Stomach (tissue), 9 donors: ENCODE data around the gene WIZ. TPM values are rescaled to one million over a fixed set of nuclear protein-coding genes. Genes with fewer than 3 reads are reported as not detected.
"Not testable (repeated sequence)": the region's sequence is repeated elsewhere in the genome, so short reads cannot be mapped to it uniquely, and the experiment has no call there.

Source experiments
- DNase-seq, 2 donors: peaks; one replicate each; pipeline versions ENCODE4 v3.0.0 to v3.0.0-alpha.2; 2013 to 2019
- H3K27ac ChIP-seq, 5 donors: fragments of 200-600 bp in 4 of 5; sonication (generic) in 4 of 5; one replicate each; pipeline ENCODE4 v1.5.1; 2013 to 2019; ENCODE audit warnings: mild to moderate bottlenecking in 1 of 5, moderate library complexity in 1 of 5
- H3K27me3 ChIP-seq, 3 donors: fragments of 200-600 bp; sonication (generic); one replicate each; pipeline ENCODE4 v1.5.1; 2017 to 2019; ENCODE audit warnings: mixed run types in 1 of 3
- H3K36me3 ChIP-seq, 4 donors: fragments of 200-600 bp; sonication (generic); 1 replicate in 3 of 4; 2 replicates in 1 of 4; pipeline ENCODE4 v1.5.1; 2016 to 2019
- H3K4me1 ChIP-seq, 4 donors: fragments of 200-600 bp; sonication (generic); one replicate each; pipeline ENCODE4 v1.5.1; 2016 to 2019
- H3K4me3 ChIP-seq, 4 donors: fragments of 200-600 bp; sonication (generic) in 3 of 4; one replicate each; pipeline ENCODE4 v1.5.1; 2016 to 2019; ENCODE audit warnings: mild to moderate bottlenecking in 1 of 4
- H3K9me3 ChIP-seq, 4 donors: fragments of 200-600 bp; sonication (generic); one replicate each; pipeline ENCODE4 v1.5.1; 2016 to 2019
- CTCF ChIP-seq, 7 experiments: fragments of 450-650 bp in 4 of 7; fragments of 200-600 bp in 3 of 7; sonication (generic) in 3 of 7; IDR thresholded peaks; one replicate each; pipeline ENCODE4 v1.5.1; 2016 to 2019; ENCODE audit warnings: antibody characterized with exemption in 7 of 7, control low read depth in 2 of 7, mild to moderate bottlenecking in 1 of 7
- EP300 ChIP-seq: sonication (generic); formaldehyde crosslinking; IDR thresholded peaks from one replicate; pipeline ENCODE4 v1.6.1; 2017; ENCODE audit warnings: antibody characterized with exemption
- POLR2A ChIP-seq, 4 donors: fragments of 450-650 bp; IDR thresholded peaks; one replicate each; pipeline ENCODE4 v1.6.1; 2016; ENCODE audit warnings: antibody characterized with exemption in 4 of 4, control low read depth in 2 of 4, mild to moderate bottlenecking in 1 of 4, moderate library complexity in 1 of 4
- POLR2AphosphoS5 ChIP-seq, 3 donors: sonication (generic); formaldehyde crosslinking; IDR thresholded peaks; one replicate each; pipeline ENCODE4 v1.6.1; 2016; ENCODE audit warnings: antibody characterized with exemption in 3 of 3
- WGBS, 5 donors: extraction: QIAGEN DNeasy Blood & Tissue Kit in 3 of 5; methylation state at CpG; one replicate each; pipeline versions ENCODE4 v1.1.5 to v1.1.7; 2013 to 2018; 5-methylcytosine and 5-hydroxymethylcytosine counted together
- intact Hi-C: fragments of 100-400 bp; cut with DNase I; formaldehyde crosslinking; loops from one replicate; pipeline ENCODE4 v1.15.1; 2023; ENCODE audit warnings: low total_unique reads
- polyA plus RNA-seq, 3 donors: library from polyadenylated mRNA; stranded (reverse); fragments of 200-250 nt; gene quantifications; one replicate each; pipeline ENCODE4 v1.2.3, GENCODE V29; 2013
- total RNA-seq, 5 donors: library from RNA; depleted of rRNA; stranded (reverse); fragments of >200 nt; gene quantifications; one replicate each; pipeline versions ENCODE4 v1.1.0 to v1.2.3, GENCODE V29; 2014 to 2016
- donor health status: healthy with polysubstance abuse.
- donor health status: Bipolar disorder and iron deficiency.
- donor health status: healthy.

WIZ gene
- total and polyA plus RNA-seq, 8 donors, result 13.9 to 124 (median 18.3) TPM

GRCh38 chr19:15418579-15419412, 31.0 kb downstream of the WIZ start, which contains the start of gene AKAP8L:
TSS of gene AKAP8L (minus strand) at chr19:15418988. CDS start at chr19:15418923, 65 bp downstream.
- Histone ChIP-seq H3K9me3 (peaks cover 0 to 7% (median 0%) of the 10 kb centered on the region in 4 donors), H3K27me3 (no peaks in the 10 kb centered on the region), H3K4me1 (peaks cover 50 to 79% (median 73%) of the 10 kb centered on the region in 4 donors), H3K36me3 (peaks cover 15 to 32% (median 22%) of the 10 kb centered on the region in 4 donors), H3K4me3 (peak within 1 kb of the TSS; percentile 80 to 99 (median 98)), H3K27ac (peak within 1 kb of the TSS; percentile 88 to 94 (median 92))
- TF ChIP-seq CTCF (IDR thresholded peaks at IDR 0.05) (peak in 5 of 7 experiments; percentile 42 to 79 (median 54)), POLR2A (IDR thresholded peaks at IDR 0.05) (peak in 1 of 4 donors; percentile 79), EP300 (peak; percentile 23), POLR2AphosphoS5 (IDR thresholded peaks at IDR 0.05) (peak; percentile 34 to 91 (median 90))
- DNase-seq, result peak; percentile 99 to 100
- 0% methylated on average over 46 to 61 of the region's 61 CpGs for WGBS, 5 donors
- intact Hi-C loops, result loop anchor here (5.0 kb wide), 1 partner anchor 41 kb away; the partner anchor contains the start of gene AKAP8

GRCh38 chr19:15418231-15418578, 31.6 kb downstream of the WIZ start:
- H3K27ac ChIP-seq, result peak overlapping the region; percentile 88 to 94 (median 92)
- peaks cover 9 to 26% (median 16%) of the 10 kb centered on the region in 4 donors for H3K36me3 ChIP-seq
- DNase-seq, result peak in 1 of 2 donors; percentile 66
- H3K9me3 ChIP-seq, result peaks cover 0 to 2% (median 0%) of the 10 kb centered on the region in 4 donors
- no peak for TF ChIP-seq CTCF (IDR thresholded peaks at IDR 0.05)
- no peak for TF ChIP-seq POLR2A (IDR thresholded peaks at IDR 0.05)
- no peak for TF ChIP-seq POLR2AphosphoS5 (IDR thresholded peaks at IDR 0.05)
- TF ChIP-seq EP300, result no peak
- H3K27me3 ChIP-seq, result no peaks in the 10 kb centered on the region
- H3K4me3 ChIP-seq, result peak overlapping the region; percentile 80 to 99 (median 98)
- WGBS, 5 donors, result 1 to 3% (median 1%) methylated on average over 16 of the region's 16 CpGs
- peaks cover 56 to 85% (median 78%) of the 10 kb centered on the region in 4 donors for H3K4me1 ChIP-seq
- intact Hi-C loops, result loop anchor here (5.0 kb wide), 1 partner anchor 41 kb away; the partner anchor contains the start of gene AKAP8

- peak in 1 of 2 donors; percentile 63 for DNase-seq
- TF ChIP-seq POLR2A (IDR thresholded peaks at IDR 0.05), result no peak
- no peak for TF ChIP-seq CTCF (IDR thresholded peaks at IDR 0.05)
- TF ChIP-seq POLR2AphosphoS5 (IDR thresholded peaks at IDR 0.05), result no peak
- no peak for TF ChIP-seq EP300
- Histone ChIP-seq H3K27me3 (no peaks in the 10 kb centered on the region), H3K27ac (peak overlapping the region; percentile 88 to 94 (median 92)), H3K4me1 (peaks cover 59 to 87% (median 82%) of the 10 kb centered on the region in 4 donors), H3K36me3 (peaks cover 4 to 21% (median 11%) of the 10 kb centered on the region in 4 donors), H3K4me3 (peak overlapping the region; percentile 80 to 99 (median 98)), H3K9me3 (no peaks in the 10 kb centered on the region)
- intact Hi-C loops, result loop anchor here (5.0 kb wide), 1 partner anchor 40 kb away; the partner anchor contains the start of gene AKAP8
- 2 to 7% (median 4%) methylated on average over 9 of the region's 9 CpGs for WGBS, 5 donors
Observed at GRCh38 chr19:15417699-15418098, 32.1 kb downstream of the WIZ start.

GRCh38 chr19:15412832-15413231, 36.9 kb downstream of the WIZ start:
- peaks cover 12 to 41% (median 23%) of the 10 kb centered on the region in 4 donors for H3K36me3 ChIP-seq
- H3K4me1 ChIP-seq, result peaks cover 54 to 97% (median 75%) of the 10 kb centered on the region in 4 donors
- TF ChIP-seq EP300, result no peak
- no peak for TF ChIP-seq POLR2AphosphoS5 (IDR thresholded peaks at IDR 0.05)
- no peak for TF ChIP-seq CTCF (IDR thresholded peaks at IDR 0.05)
- TF ChIP-seq POLR2A (IDR thresholded peaks at IDR 0.05), result no peak
- H3K9me3 ChIP-seq, result no peaks in the 10 kb centered on the region
- DNase-seq, result no peak
- peak overlapping the region in 1 of 4 donors; percentile 9 for H3K4me3 ChIP-seq
- peak overlapping the region in 3 of 5 donors; percentile 27 to 50 (median 41) for H3K27ac ChIP-seq
- WGBS, 5 donors, result 53 to 64% (median 60%) methylated on average over 4 of the region's 4 CpGs
- no peaks in the 10 kb centered on the region for H3K27me3 ChIP-seq
- intact Hi-C loops, result no loop called here

GRCh38 chr19:15411351-15411750, 38.4 kb downstream of the WIZ start:
- DNase-seq, H3K9me3 ChIP-seq, intact Hi-C loops, H3K27me3 ChIP-seq, H3K4me3 ChIP-seq: not testable (repeated sequence)
- H3K36me3 ChIP-seq, result peaks cover 12 to 44% (median 27%) of the 10 kb centered on the region in 4 donors
- peak overlapping the region in 2 of 5 donors; percentile 18 to 41 for H3K27ac ChIP-seq
- peaks cover 47 to 97% (median 70%) of the 10 kb centered on the region in 4 donors for H3K4me1 ChIP-seq
- WGBS, 5 donors, result 79 to 85% (median 80%) methylated on average over 2 of the region's 2 CpGs
